GM23338 (cell line): ENCODE results near the gene TMA7B. TPM values are rescaled to one million over a fixed set of nuclear protein-coding genes. Genes with fewer than 3 reads are reported as not detected.

Experiments used
- ATAC-seq: fragments of 200-7000 bp; cut with Tn5 transposase; 3 replicates; pipeline ENCODE4 v1.9.1; 2020
- DNase-seq: peaks from one replicate; pipeline ENCODE4 v3.0.0-alpha.2; 2015; ENCODE audit warnings: low spot score
- H2AFZ ChIP-seq: fragments of 200-600 bp; sonication (generic); 2 replicates; pipeline ENCODE4 v1.8.0; 2016; ENCODE audit warnings: antibody characterized with exemption, mild to moderate bottlenecking, moderate library complexity
- H3F3A ChIP-seq: fragments of 200-600 bp; sonication (generic); replicated peaks from 2 replicates; pipeline ENCODE4 v1.8.0; 2017; ENCODE audit warnings: antibody characterized with exemption, mixed run types, low read depth
- H3K27ac ChIP-seq: fragments of 200-600 bp; sonication (generic); 2 replicates; pipeline ENCODE4 v1.6.1; 2016; ENCODE audit warnings: low read depth
- H3K27me3 ChIP-seq: fragments of 200-600 bp; sonication (generic); 2 replicates; pipeline ENCODE4 v1.8.0; 2016; ENCODE audit warnings: mild to moderate bottlenecking, mixed run types, moderate library complexity; ENCODE audit not compliant: insufficient read depth
- H3K36me3 ChIP-seq: fragments of 200-600 bp; sonication (generic); 2 replicates; pipeline ENCODE4 v1.8.0; 2016; ENCODE audit warnings: mild to moderate bottlenecking; ENCODE audit not compliant: insufficient read depth
- H3K4me1 ChIP-seq: fragments of 200-600 bp; sonication (generic); 2 replicates; pipeline ENCODE4 v1.8.0; 2016; ENCODE audit warnings: mild to moderate bottlenecking, moderate library complexity; ENCODE audit not compliant: insufficient read depth
- H3K4me2 ChIP-seq: fragments of 200-600 bp; sonication (generic); 2 replicates; pipeline ENCODE4 v1.7.1; 2017; ENCODE audit warnings: mixed run types
- H3K4me3 ChIP-seq: fragments of 200-600 bp; sonication (generic); 2 replicates; pipeline ENCODE4 v1.6.1; 2016; ENCODE audit warnings: mixed run types
- H3K79me2 ChIP-seq: fragments of 200-600 bp; sonication (generic); replicated peaks from 2 replicates; pipeline ENCODE4 v1.8.0; 2017; ENCODE audit warnings: mild to moderate bottlenecking; ENCODE audit not compliant: insufficient read depth
- H3K9me2 ChIP-seq: fragments of 200-600 bp; sonication (generic); 2 replicates; pipeline ENCODE4 v1.8.0; 2017; ENCODE audit not compliant: insufficient read depth
- H4K20me1 ChIP-seq: fragments of 200-600 bp; sonication (generic); replicated peaks from 2 replicates; pipeline ENCODE4 v1.8.0; 2017; ENCODE audit warnings: mild to moderate bottlenecking; ENCODE audit not compliant: insufficient read depth
- H3K27ac Mint-ChIP-seq: 2 replicates; pipeline ENCODE4 v1.8.0; 2020; ENCODE audit warnings: inconsistent platforms, mild to moderate bottlenecking, moderate library complexity, mixed read lengths
- H3K27me3 Mint-ChIP-seq: 3 replicates; pipeline ENCODE4 v1.8.0; 2022; ENCODE audit warnings: low read depth, mild to moderate bottlenecking, moderate library complexity, mixed read lengths, inconsistent platforms; ENCODE audit not compliant: insufficient read depth, poor library complexity
- H3K36me3 Mint-ChIP-seq: 3 replicates; pipeline ENCODE4 v1.8.0; 2021; ENCODE audit warnings: low read depth, mild to moderate bottlenecking, inconsistent platforms, moderate library complexity, mixed read lengths
- H3K4me1 Mint-ChIP-seq: 3 replicates; pipeline ENCODE4 v1.8.0; 2020; ENCODE audit warnings: mild to moderate bottlenecking, inconsistent platforms, mixed read lengths
- H3K4me3 Mint-ChIP-seq: 3 replicates; pipeline ENCODE4 v1.8.0; 2021; ENCODE audit warnings: moderate library complexity, mild to moderate bottlenecking, inconsistent platforms, mixed read lengths
- H3K9me3 Mint-ChIP-seq: 3 replicates; pipeline ENCODE4 v1.8.0; 2020; ENCODE audit warnings: moderate library complexity, mild to moderate bottlenecking, inconsistent platforms, mixed read lengths
- CREB1 ChIP-seq: fragments of 250-450 bp; sonication (Bioruptor Pico); IDR thresholded peaks from 2 replicates; pipeline ENCODE4 v1.5.0; 2020; ENCODE audit warnings: low read depth, mild to moderate bottlenecking, moderate library complexity
- EZH2 ChIP-seq: fragments of 200-600 bp; sonication (generic); IDR thresholded peaks from one replicate; pipeline ENCODE4 v1.8.0; 2017; ENCODE audit warnings: antibody characterized with exemption, mild to moderate bottlenecking, low read depth; ENCODE audit not compliant: unreplicated experiment
- EZH2phosphoT487 ChIP-seq: fragments of 200-600 bp; sonication (generic); IDR thresholded peaks from one replicate; pipeline ENCODE4 v1.8.1; 2018; ENCODE audit warnings: antibody characterized with exemption; ENCODE audit not compliant: unreplicated experiment
- JUNB ChIP-seq: IDR thresholded peaks from one replicate; pipeline ENCODE4 v1.6.1; 2016; ENCODE audit warnings: antibody characterized with exemption; ENCODE audit not compliant: unreplicated experiment
- NANOG ChIP-seq: IDR thresholded peaks from 2 replicates; pipeline ENCODE4 v1.6.1; 2016; ENCODE audit warnings: antibody characterized with exemption, borderline replicate concordance
- POLR2AphosphoS5 ChIP-seq: IDR thresholded peaks from 2 replicates; pipeline ENCODE4 v1.6.1; 2016; ENCODE audit warnings: antibody characterized with exemption, low read depth
- STAT1 ChIP-seq: IDR thresholded peaks from one replicate; pipeline ENCODE4 v1.6.1; 2016; ENCODE audit warnings: antibody characterized with exemption; ENCODE audit not compliant: unreplicated experiment
- ZNF114 ChIP-seq: fragments of 250-450 bp; sonication (Bioruptor Pico); IDR thresholded peaks from 2 replicates; pipeline ENCODE4 v1.5.0; 2020; ENCODE audit warnings: mild to moderate bottlenecking, moderate library complexity
- ZNF331 ChIP-seq: fragments of 250-450 bp; sonication (Bioruptor Pico); IDR thresholded peaks from 2 replicates; pipeline ENCODE4 v1.5.0; 2020; ENCODE audit warnings: low read depth, mild to moderate bottlenecking, moderate library complexity
- polyA plus RNA-seq: library from polyadenylated mRNA; unstranded; fragments of >200 nt; fragmentation: Nextera tagmentation; extraction: Ambion mirVana; gene quantifications from 2 replicates; pipeline ENCODE4 v1.2.1, GENCODE V29; 2016
- total RNA-seq: library from RNA; depleted of rRNA; stranded (reverse); fragments of >200 nt; shearing (Covaris generic); gene quantifications from 2 replicates; pipeline ENCODE4 v1.2.3, GENCODE V29; 2014
- TF ChIP-seq, protein P1 (sequence below), 2 experiments: fragments of 200-600 bp in 1 of 2; sonication (generic) in 1 of 2; conservative IDR thresholded peaks; 2 replicates each; pipeline versions ENCODE4 v1.5.1 to v1.6.1; 2016 to 2017; ENCODE audit warnings: antibody characterized with exemption in 2 of 2, low read depth in 2 of 2, mild to moderate bottlenecking in 2 of 2, moderate library complexity in 1 of 2
- TF ChIP-seq, protein P2 (sequence below): fragments of 250-450 bp; sonication (Bioruptor Pico); IDR thresholded peaks from 2 replicates; pipeline ENCODE4 v1.5.0; 2020; ENCODE audit warnings: mild to moderate bottlenecking, moderate library complexity
- TF ChIP-seq, protein P3 (sequence below): IDR thresholded peaks from one replicate; pipeline ENCODE4 v1.6.1; 2018; ENCODE audit warnings: antibody characterized with exemption; ENCODE audit not compliant: unreplicated experiment
- TF ChIP-seq, protein P4 (sequence below): IDR thresholded peaks from 2 replicates; pipeline ENCODE4 v1.6.1; 2016; ENCODE audit warnings: antibody characterized with exemption

TMA7B gene
- total and polyA plus RNA-seq, 2 experiments from 2014 or later = not detected

DNA sequence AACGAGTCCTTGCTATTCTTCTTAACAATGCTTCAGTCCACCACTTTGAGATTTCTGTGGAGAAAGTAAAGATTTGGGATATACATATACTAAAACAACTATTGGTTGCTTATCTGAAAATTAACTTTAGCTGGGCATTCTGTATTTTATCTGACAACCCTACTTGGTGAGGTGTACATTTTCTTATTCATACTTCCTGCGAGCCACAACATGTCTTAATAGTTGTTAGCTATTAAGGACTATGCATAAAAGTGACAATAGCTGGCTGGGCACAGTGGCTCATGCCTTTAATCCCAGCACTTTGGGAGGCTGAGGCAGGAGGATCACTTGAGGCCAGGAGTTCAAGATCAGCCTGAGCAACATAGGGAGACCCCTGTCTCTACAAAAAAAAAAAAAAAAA, 28.0 kb upstream of the TMA7B start:
- peaks cover 45% of the 10 kb centered on the region for H3K4me1 Mint-ChIP-seq
- Histone ChIP-seq H3K4me3 (no peak overlapping the region), H3K36me3 (no peaks in the 10 kb centered on the region), H3K27ac (no peak overlapping the region), H4K20me1 (no peaks in the 10 kb centered on the region), H3K79me2 (no peaks in the 10 kb centered on the region), H3F3A (no peaks in the 10 kb centered on the region), H3K4me2 (no peak overlapping the region), H3K9me2 (no peaks in the 10 kb centered on the region), H3K27me3 (no peaks in the 10 kb centered on the region), H3K4me1 (peaks cover 22% of the 10 kb centered on the region), H2AFZ (no peak overlapping the region)
- H3K4me3 Mint-ChIP-seq = no peak overlapping the region
- no peak overlapping the region for H3K27ac Mint-ChIP-seq
- no peaks in the 10 kb centered on the region for H3K9me3 Mint-ChIP-seq
- TF ChIP-seq, protein P1, sequence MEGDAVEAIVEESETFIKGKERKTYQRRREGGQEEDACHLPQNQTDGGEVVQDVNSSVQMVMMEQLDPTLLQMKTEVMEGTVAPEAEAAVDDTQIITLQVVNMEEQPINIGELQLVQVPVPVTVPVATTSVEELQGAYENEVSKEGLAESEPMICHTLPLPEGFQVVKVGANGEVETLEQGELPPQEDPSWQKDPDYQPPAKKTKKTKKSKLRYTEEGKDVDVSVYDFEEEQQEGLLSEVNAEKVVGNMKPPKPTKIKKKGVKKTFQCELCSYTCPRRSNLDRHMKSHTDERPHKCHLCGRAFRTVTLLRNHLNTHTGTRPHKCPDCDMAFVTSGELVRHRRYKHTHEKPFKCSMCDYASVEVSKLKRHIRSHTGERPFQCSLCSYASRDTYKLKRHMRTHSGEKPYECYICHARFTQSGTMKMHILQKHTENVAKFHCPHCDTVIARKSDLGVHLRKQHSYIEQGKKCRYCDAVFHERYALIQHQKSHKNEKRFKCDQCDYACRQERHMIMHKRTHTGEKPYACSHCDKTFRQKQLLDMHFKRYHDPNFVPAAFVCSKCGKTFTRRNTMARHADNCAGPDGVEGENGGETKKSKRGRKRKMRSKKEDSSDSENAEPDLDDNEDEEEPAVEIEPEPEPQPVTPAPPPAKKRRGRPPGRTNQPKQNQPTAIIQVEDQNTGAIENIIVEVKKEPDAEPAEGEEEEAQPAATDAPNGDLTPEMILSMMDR (conservative IDR thresholded peaks at IDR 0.05; ENCODE audit: low read depth in 2 of 2) = no peak
- TF ChIP-seq, protein P2, sequence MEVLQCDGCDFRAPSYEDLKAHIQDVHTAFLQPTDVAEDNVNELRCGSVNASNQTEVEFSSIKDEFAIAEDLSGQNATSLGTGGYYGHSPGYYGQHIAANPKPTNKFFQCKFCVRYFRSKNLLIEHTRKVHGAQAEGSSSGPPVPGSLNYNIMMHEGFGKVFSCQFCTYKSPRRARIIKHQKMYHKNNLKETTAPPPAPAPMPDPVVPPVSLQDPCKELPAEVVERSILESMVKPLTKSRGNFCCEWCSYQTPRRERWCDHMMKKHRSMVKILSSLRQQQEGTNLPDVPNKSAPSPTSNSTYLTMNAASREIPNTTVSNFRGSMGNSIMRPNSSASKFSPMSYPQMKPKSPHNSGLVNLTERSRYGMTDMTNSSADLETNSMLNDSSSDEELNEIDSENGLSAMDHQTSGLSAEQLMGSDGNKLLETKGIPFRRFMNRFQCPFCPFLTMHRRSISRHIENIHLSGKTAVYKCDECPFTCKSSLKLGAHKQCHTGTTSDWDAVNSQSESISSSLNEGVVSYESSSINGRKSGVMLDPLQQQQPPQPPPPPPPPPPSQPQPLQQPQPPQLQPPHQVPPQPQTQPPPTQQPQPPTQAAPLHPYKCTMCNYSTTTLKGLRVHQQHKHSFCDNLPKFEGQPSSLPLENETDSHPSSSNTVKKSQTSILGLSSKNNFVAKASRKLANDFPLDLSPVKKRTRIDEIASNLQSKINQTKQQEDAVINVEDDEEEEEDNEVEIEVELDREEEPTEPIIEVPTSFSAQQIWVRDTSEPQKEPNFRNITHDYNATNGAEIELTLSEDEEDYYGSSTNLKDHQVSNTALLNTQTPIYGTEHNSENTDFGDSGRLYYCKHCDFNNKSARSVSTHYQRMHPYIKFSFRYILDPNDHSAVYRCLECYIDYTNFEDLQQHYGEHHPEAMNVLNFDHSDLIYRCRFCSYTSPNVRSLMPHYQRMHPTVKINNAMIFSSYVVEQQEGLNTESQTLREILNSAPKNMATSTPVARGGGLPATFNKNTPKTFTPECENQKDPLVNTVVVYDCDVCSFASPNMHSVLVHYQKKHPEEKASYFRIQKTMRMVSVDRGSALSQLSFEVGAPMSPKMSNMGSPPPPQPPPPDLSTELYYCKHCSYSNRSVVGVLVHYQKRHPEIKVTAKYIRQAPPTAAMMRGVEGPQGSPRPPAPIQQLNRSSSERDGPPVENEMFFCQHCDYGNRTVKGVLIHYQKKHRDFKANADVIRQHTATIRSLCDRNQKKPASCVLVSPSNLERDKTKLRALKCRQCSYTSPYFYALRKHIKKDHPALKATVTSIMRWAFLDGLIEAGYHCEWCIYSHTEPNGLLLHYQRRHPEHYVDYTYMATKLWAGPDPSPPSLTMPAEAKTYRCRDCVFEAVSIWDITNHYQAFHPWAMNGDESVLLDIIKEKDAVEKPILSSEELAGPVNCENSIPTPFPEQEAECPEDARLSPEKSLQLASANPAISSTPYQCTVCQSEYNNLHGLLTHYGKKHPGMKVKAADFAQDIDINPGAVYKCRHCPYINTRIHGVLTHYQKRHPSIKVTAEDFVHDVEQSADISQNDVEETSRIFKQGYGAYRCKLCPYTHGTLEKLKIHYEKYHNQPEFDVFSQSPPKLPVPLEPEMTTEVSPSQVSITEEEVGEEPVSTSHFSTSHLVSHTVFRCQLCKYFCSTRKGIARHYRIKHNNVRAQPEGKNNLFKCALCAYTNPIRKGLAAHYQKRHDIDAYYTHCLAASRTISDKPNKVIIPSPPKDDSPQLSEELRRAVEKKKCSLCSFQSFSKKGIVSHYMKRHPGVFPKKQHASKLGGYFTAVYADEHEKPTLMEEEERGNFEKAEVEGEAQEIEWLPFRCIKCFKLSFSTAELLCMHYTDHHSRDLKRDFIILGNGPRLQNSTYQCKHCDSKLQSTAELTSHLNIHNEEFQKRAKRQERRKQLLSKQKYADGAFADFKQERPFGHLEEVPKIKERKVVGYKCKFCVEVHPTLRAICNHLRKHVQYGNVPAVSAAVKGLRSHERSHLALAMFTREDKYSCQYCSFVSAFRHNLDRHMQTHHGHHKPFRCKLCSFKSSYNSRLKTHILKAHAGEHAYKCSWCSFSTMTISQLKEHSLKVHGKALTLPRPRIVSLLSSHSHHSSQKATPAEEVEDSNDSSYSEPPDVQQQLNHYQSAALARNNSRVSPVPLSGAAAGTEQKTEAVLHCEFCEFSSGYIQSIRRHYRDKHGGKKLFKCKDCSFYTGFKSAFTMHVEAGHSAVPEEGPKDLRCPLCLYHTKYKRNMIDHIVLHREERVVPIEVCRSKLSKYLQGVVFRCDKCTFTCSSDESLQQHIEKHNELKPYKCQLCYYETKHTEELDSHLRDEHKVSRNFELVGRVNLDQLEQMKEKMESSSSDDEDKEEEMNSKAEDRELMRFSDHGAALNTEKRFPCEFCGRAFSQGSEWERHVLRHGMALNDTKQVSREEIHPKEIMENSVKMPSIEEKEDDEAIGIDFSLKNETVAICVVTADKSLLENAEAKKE (CRISPR knock-in tag) = no peak
- TF ChIP-seq NANOG (no peak), POLR2AphosphoS5 (no peak), ZNF114 (CRISPR knock-in tag) (no peak), EZH2phosphoT487 (no peak), JUNB (no peak), EZH2 (no peak), STAT1 (no peak), CREB1 (CRISPR knock-in tag) (no peak), ZNF331 (CRISPR knock-in tag) (no peak)
- TF ChIP-seq, protein P3, sequence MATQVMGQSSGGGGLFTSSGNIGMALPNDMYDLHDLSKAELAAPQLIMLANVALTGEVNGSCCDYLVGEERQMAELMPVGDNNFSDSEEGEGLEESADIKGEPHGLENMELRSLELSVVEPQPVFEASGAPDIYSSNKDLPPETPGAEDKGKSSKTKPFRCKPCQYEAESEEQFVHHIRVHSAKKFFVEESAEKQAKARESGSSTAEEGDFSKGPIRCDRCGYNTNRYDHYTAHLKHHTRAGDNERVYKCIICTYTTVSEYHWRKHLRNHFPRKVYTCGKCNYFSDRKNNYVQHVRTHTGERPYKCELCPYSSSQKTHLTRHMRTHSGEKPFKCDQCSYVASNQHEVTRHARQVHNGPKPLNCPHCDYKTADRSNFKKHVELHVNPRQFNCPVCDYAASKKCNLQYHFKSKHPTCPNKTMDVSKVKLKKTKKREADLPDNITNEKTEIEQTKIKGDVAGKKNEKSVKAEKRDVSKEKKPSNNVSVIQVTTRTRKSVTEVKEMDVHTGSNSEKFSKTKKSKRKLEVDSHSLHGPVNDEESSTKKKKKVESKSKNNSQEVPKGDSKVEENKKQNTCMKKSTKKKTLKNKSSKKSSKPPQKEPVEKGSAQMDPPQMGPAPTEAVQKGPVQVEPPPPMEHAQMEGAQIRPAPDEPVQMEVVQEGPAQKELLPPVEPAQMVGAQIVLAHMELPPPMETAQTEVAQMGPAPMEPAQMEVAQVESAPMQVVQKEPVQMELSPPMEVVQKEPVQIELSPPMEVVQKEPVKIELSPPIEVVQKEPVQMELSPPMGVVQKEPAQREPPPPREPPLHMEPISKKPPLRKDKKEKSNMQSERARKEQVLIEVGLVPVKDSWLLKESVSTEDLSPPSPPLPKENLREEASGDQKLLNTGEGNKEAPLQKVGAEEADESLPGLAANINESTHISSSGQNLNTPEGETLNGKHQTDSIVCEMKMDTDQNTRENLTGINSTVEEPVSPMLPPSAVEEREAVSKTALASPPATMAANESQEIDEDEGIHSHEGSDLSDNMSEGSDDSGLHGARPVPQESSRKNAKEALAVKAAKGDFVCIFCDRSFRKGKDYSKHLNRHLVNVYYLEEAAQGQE = no peak
- TF ChIP-seq, protein P4, sequence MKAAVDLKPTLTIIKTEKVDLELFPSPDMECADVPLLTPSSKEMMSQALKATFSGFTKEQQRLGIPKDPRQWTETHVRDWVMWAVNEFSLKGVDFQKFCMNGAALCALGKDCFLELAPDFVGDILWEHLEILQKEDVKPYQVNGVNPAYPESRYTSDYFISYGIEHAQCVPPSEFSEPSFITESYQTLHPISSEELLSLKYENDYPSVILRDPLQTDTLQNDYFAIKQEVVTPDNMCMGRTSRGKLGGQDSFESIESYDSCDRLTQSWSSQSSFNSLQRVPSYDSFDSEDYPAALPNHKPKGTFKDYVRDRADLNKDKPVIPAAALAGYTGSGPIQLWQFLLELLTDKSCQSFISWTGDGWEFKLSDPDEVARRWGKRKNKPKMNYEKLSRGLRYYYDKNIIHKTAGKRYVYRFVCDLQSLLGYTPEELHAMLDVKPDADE = no peak
- DNase-seq (no peak), ATAC-seq (no peak)
- H3K27me3 Mint-ChIP-seq = peaks cover 4% of the 10 kb centered on the region
- H3K36me3 Mint-ChIP-seq = no peaks in the 10 kb centered on the region
